Stomach (tissue), 9 donors: ENCODE data around the gene SHLD1. TPM values are rescaled to one million over a fixed set of nuclear protein-coding genes. Genes with fewer than 3 reads are reported as not detected.

Experiments
- DNase-seq, 2 donors: peaks; one replicate each; pipeline versions ENCODE4 v3.0.0 to v3.0.0-alpha.2; 2013 to 2019
- H3K27ac ChIP-seq, 5 donors: fragments of 200-600 bp in 4 of 5; sonication (generic) in 4 of 5; one replicate each; pipeline ENCODE4 v1.5.1; 2013 to 2019; ENCODE audit warnings: mild to moderate bottlenecking in 1 of 5, moderate library complexity in 1 of 5
- H3K27me3 ChIP-seq, 3 donors: fragments of 200-600 bp; sonication (generic); one replicate each; pipeline ENCODE4 v1.5.1; 2017 to 2019; ENCODE audit warnings: mixed run types in 1 of 3
- H3K36me3 ChIP-seq, 4 donors: fragments of 200-600 bp; sonication (generic); 1 replicate in 3 of 4; 2 replicates in 1 of 4; pipeline ENCODE4 v1.5.1; 2016 to 2019
- H3K4me1 ChIP-seq, 4 donors: fragments of 200-600 bp; sonication (generic); one replicate each; pipeline ENCODE4 v1.5.1; 2016 to 2019
- H3K4me3 ChIP-seq, 4 donors: fragments of 200-600 bp; sonication (generic) in 3 of 4; one replicate each; pipeline ENCODE4 v1.5.1; 2016 to 2019; ENCODE audit warnings: mild to moderate bottlenecking in 1 of 4
- H3K9me3 ChIP-seq, 4 donors: fragments of 200-600 bp; sonication (generic); one replicate each; pipeline ENCODE4 v1.5.1; 2016 to 2019
- EP300 ChIP-seq: sonication (generic); formaldehyde crosslinking; IDR thresholded peaks from one replicate; pipeline ENCODE4 v1.6.1; 2017; ENCODE audit warnings: antibody characterized with exemption
- POLR2A ChIP-seq, 4 donors: fragments of 450-650 bp; IDR thresholded peaks; one replicate each; pipeline ENCODE4 v1.6.1; 2016; ENCODE audit warnings: antibody characterized with exemption in 4 of 4, control low read depth in 2 of 4, mild to moderate bottlenecking in 1 of 4, moderate library complexity in 1 of 4
- POLR2AphosphoS5 ChIP-seq, 3 donors: sonication (generic); formaldehyde crosslinking; IDR thresholded peaks; one replicate each; pipeline ENCODE4 v1.6.1; 2016; ENCODE audit warnings: antibody characterized with exemption in 3 of 3
- WGBS, 5 donors: extraction: QIAGEN DNeasy Blood & Tissue Kit in 3 of 5; methylation state at CpG; one replicate each; pipeline versions ENCODE4 v1.1.5 to v1.1.7; 2013 to 2018; 5-methylcytosine and 5-hydroxymethylcytosine counted together
- intact Hi-C: fragments of 100-400 bp; cut with DNase I; formaldehyde crosslinking; loops from one replicate; pipeline ENCODE4 v1.15.1; 2023; ENCODE audit warnings: low total_unique reads
- polyA plus RNA-seq, 3 donors: library from polyadenylated mRNA; stranded (reverse); fragments of 200-250 nt; gene quantifications; one replicate each; pipeline ENCODE4 v1.2.3, GENCODE V29; 2013
- total RNA-seq, 5 donors: library from RNA; depleted of rRNA; stranded (reverse); fragments of >200 nt; gene quantifications; one replicate each; pipeline versions ENCODE4 v1.1.0 to v1.2.3, GENCODE V29; 2014 to 2016
- TF ChIP-seq, protein P1 (sequence below), 7 experiments: fragments of 450-650 bp in 4 of 7; fragments of 200-600 bp in 3 of 7; sonication (generic) in 3 of 7; IDR thresholded peaks; one replicate each; pipeline ENCODE4 v1.5.1; 2016 to 2019; ENCODE audit warnings: antibody characterized with exemption in 7 of 7, control low read depth in 2 of 7, mild to moderate bottlenecking in 1 of 7
- donor health status: healthy with polysubstance abuse.
- donor health status: Bipolar disorder and iron deficiency.
- donor health status: healthy.

Gene SHLD1
- total and polyA plus RNA-seq, 8 donors, result 1.3 to 10.5 (median 3.5) TPM; not detected in 1

DNA sequence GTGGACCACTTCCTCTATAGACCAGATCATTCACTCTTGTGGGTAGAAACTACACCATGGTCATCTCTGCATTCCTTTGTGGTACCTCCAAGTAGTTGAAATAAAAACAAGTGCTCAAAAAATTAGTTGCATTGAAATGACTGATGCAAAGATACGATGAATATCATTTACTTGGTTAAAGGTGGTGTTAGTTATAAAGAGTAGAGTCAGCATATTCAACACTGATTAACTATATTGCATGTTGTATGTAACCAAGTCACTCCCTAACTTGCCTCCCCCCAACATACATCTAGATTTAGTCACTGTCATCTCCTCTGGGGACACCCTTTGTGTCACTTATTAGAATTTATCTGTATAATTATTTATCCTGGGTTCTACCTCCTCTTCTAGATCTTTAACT, 77.7 kb downstream of the SHLD1 start:
- Histone ChIP-seq H3K4me3 (no peak overlapping the region), H3K36me3 (no peaks in the 10 kb centered on the region), H3K27ac (no peak overlapping the region), H3K4me1 (peaks cover 0 to 5% (median 2%) of the 10 kb centered on the region in 4 donors), H3K9me3 (no peaks in the 10 kb centered on the region), H3K27me3 (no peaks in the 10 kb centered on the region)
- no peak for DNase-seq
- intact Hi-C loops, result no loop called here
- 92 to 100% (median 98%) methylated on average over 1 of the region's 1 CpG for WGBS, 5 donors
- no peak for TF ChIP-seq POLR2AphosphoS5 (IDR thresholded peaks at IDR 0.05)
- no peak for TF ChIP-seq POLR2A (IDR thresholded peaks at IDR 0.05)
- TF ChIP-seq, protein P1, sequence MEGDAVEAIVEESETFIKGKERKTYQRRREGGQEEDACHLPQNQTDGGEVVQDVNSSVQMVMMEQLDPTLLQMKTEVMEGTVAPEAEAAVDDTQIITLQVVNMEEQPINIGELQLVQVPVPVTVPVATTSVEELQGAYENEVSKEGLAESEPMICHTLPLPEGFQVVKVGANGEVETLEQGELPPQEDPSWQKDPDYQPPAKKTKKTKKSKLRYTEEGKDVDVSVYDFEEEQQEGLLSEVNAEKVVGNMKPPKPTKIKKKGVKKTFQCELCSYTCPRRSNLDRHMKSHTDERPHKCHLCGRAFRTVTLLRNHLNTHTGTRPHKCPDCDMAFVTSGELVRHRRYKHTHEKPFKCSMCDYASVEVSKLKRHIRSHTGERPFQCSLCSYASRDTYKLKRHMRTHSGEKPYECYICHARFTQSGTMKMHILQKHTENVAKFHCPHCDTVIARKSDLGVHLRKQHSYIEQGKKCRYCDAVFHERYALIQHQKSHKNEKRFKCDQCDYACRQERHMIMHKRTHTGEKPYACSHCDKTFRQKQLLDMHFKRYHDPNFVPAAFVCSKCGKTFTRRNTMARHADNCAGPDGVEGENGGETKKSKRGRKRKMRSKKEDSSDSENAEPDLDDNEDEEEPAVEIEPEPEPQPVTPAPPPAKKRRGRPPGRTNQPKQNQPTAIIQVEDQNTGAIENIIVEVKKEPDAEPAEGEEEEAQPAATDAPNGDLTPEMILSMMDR (IDR thresholded peaks at IDR 0.05), result no peak
- TF ChIP-seq EP300, result no peak

DNA sequence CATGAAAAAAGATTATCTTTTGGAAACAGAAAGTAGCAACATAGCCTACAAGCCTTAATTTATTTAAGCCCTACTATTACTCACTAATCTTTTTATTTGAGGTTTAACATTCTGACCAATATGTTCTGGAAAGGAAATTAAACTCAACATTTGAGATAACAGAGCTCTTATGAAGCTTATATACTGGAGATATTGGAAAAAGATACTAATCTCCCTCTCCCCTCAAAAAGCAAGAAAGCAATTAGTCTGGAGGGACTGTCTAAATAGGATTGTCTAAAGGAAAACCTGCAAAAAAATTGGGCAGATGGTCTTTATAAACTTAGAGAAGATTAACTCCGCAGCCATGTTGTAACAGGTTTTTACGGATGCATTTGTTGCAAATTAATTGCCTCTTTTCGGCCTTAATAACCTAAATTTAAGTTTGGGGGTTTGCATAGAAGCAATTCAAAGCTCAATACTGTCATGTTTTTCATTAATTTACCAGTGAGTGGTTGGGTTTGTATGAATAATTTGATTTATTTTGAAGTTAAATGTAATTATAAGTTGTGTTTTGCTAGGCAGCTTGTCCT, 79.1 kb downstream of the SHLD1 start:
- TF ChIP-seq POLR2A (IDR thresholded peaks at IDR 0.05), result no peak
- TF ChIP-seq POLR2AphosphoS5 (IDR thresholded peaks at IDR 0.05), result no peak
- TF ChIP-seq, protein P1 (IDR thresholded peaks at IDR 0.05), result no peak
- TF ChIP-seq EP300, result no peak
- Histone ChIP-seq H3K9me3 (no peaks in the 10 kb centered on the region), H3K36me3 (no peaks in the 10 kb centered on the region), H3K4me3 (no peak overlapping the region), H3K27ac (no peak overlapping the region), H3K4me1 (no peaks in the 10 kb centered on the region), H3K27me3 (no peaks in the 10 kb centered on the region)
- intact Hi-C loops, result no loop called here
- WGBS, 5 donors, result 59 to 79% (median 73%) methylated on average over 3 of the region's 3 CpGs
- DNase-seq, result no peak

DNA sequence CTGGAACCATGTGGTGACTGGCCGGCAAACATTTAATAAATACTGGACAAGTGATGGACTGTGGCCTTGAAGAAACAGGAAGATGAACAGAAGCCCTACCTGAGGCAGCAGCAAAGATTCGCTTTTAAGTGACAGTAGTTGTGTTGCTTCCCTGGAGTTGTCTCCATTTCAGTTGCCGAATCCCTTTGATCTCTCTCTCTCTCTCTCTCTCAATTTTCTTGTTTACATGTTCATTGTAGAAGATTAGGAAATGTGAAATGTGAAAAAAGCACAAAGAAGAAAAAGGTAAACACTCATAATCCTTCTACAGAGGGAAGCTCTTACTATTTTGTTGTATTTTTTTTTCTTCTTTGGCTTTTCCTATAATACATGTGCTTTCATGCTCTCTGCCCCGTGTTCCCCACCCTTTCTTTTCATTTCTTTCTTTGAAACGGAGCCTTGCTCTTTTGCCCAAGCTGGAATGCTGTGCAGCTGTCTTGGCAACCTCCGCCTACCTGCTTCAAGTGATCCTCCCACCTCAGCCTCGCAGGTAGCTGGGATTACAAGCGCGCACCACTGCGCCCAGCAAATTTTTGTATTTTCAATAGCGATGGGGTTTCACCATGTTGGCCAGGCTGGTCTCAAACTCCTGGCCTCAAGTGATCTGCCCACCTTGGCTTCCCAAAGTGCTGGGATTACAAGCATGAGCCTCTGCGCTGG, 81.5 kb downstream of the SHLD1 start:
- 85 to 92% (median 90%) methylated on average over 12 of the region's 12 CpGs for WGBS, 5 donors

DNA sequence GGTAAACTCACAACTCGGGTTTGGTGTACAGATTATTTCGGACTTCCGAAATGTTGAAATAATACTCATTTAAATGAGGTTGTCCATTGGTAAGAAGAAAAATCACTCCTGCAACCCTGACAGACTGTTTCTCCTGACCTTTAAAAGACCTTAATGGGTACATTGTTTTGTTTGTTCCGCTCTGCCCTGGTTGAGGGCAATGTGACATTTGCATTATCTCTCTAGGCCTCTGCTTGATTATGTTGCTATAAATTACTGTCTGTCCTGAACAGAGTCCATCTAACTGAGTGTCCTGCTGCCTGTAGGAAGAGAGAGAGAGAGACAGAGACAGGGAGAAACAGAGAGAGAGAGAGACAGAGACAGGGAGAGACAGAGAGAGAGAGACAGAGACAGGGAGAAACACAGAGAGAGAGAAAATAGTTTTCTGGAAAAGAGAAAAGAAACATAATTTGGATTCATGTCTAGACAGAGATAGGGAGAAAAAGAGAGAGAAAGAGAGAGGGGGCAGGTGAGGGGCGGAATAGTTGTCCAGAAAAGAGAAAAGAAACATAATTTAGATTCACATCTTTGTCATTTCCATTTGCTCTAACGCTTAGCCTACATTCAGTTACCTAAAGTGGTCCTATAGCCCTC, 83.2 kb downstream of the SHLD1 start:
- no peak overlapping the region for H3K4me3 ChIP-seq
- peaks cover 6 to 15% (median 9%) of the 10 kb centered on the region in 4 donors for H3K4me1 ChIP-seq
- 87 to 95% (median 92%) methylated on average over 6 of the region's 6 CpGs for WGBS, 5 donors
- DNase-seq, result no peak
- intact Hi-C loops, result no loop called here
- H3K36me3 ChIP-seq, result no peaks in the 10 kb centered on the region
- no peaks in the 10 kb centered on the region for H3K9me3 ChIP-seq
- TF ChIP-seq, protein P1 (IDR thresholded peaks at IDR 0.05), result no peak
- TF ChIP-seq POLR2AphosphoS5 (IDR thresholded peaks at IDR 0.05), result no peak
- TF ChIP-seq EP300, result no peak
- no peak for TF ChIP-seq POLR2A (IDR thresholded peaks at IDR 0.05)
- no peak overlapping the region for H3K27ac ChIP-seq
- H3K27me3 ChIP-seq, result no peaks in the 10 kb centered on the region

More for the DNA sequence above, 81.5 kb downstream of the SHLD1 start:
- H3K4me3 ChIP-seq, result no peak overlapping the region
- H3K27me3 ChIP-seq, result no peaks in the 10 kb centered on the region
- H3K36me3 ChIP-seq, result no peaks in the 10 kb centered on the region
- TF ChIP-seq EP300 (no peak), POLR2A (IDR thresholded peaks at IDR 0.05) (no peak), POLR2AphosphoS5 (IDR thresholded peaks at IDR 0.05) (no peak)
- TF ChIP-seq, protein P1 (IDR thresholded peaks at IDR 0.05), result no peak
- intact Hi-C loops, result no loop called here
- DNase-seq, result no peak
- no peak overlapping the region for H3K27ac ChIP-seq
- H3K9me3 ChIP-seq, result no peaks in the 10 kb centered on the region
- H3K4me1 ChIP-seq, result peaks cover 6 to 15% (median 9%) of the 10 kb centered on the region in 4 donors
